Smooth muscle cell (in vitro differentiated cells): Measurements from ENCODE around the gene CPNE5. TPM values are rescaled to one million over a fixed set of nuclear protein-coding genes. Genes with fewer than 3 reads are reported as not detected.

ENCODE experiments used
- DNase-seq: peaks from one replicate; lab custom pipeline; 2025; ENCODE audit not compliant: unreplicated experiment; lab: John Stamatoyannopoulos, UW
- H2AFZ ChIP-seq: fragments of 200-600 bp; sonication (generic); 2 replicates; pipeline ENCODE4 v1.6.0; 2016; ENCODE audit warnings: antibody characterized with exemption, low read depth, mild to moderate bottlenecking
- H3F3A ChIP-seq: fragments of 200-600 bp; sonication (generic); 2 replicates; pipeline ENCODE4 v1.6.0; 2017; ENCODE audit warnings: antibody characterized with exemption, low read depth
- H3K27ac ChIP-seq: fragments of 200-600 bp; sonication (generic); 2 replicates; pipeline ENCODE4 v1.5.1; 2016; ENCODE audit warnings: low read depth, mild to moderate bottlenecking
- H3K27me3 ChIP-seq: fragments of 200-600 bp; sonication (generic); 2 replicates; pipeline ENCODE4 v1.6.1; 2016; ENCODE audit warnings: low read depth, mild to moderate bottlenecking
- H3K36me3 ChIP-seq: fragments of 200-600 bp; sonication (generic); 2 replicates; pipeline ENCODE4 v1.5.1; 2016; ENCODE audit warnings: low read depth
- H3K4me1 ChIP-seq: fragments of 200-600 bp; sonication (generic); 2 replicates; pipeline ENCODE4 v1.5.1; 2016; ENCODE audit warnings: low read depth
- H3K4me2 ChIP-seq: fragments of 200-600 bp; sonication (generic); 2 replicates; pipeline ENCODE4 v1.6.0; 2016; ENCODE audit warnings: mild to moderate bottlenecking
- H3K4me3 ChIP-seq: fragments of 200-600 bp; sonication (generic); 2 replicates; pipeline ENCODE4 v1.5.1; 2016; ENCODE audit warnings: mild to moderate bottlenecking
- H3K79me2 ChIP-seq: fragments of 200-600 bp; sonication (generic); 2 replicates; pipeline ENCODE4 v1.6.0; 2016; ENCODE audit warnings: low read depth, mild to moderate bottlenecking
- H3K9ac ChIP-seq: fragments of 200-600 bp; sonication (generic); 2 replicates; pipeline ENCODE4 v1.6.0; 2016; ENCODE audit warnings: low read depth
- H3K9me3 ChIP-seq: fragments of 200-600 bp; sonication (generic); replicated peaks from 2 replicates; pipeline ENCODE4 v1.5.1; 2016; ENCODE audit warnings: low read depth
- H4K20me1 ChIP-seq: fragments of 200-600 bp; sonication (generic); 2 replicates; pipeline ENCODE4 v1.6.0; 2016; ENCODE audit warnings: low read depth
- WGBS: methylation state at CpG from one replicate; pipeline ENCODE4 v1.1.7; 2016; ENCODE audit warnings: low lambda C conversion rate; 5-methylcytosine and 5-hydroxymethylcytosine counted together
- polyA plus RNA-seq: library from polyadenylated mRNA; unstranded; fragments of >200 nt; fragmentation: Nextera tagmentation; extraction: Ambion mirVana; gene quantifications from 2 replicates; pipeline ENCODE4 v1.2.1, GENCODE V29; 2016
- total RNA-seq: library from RNA; depleted of rRNA; stranded (reverse); fragments of >200 nt; gene quantifications from 2 replicates; pipeline ENCODE4 v1.2.3, GENCODE V29; 2014
- TF ChIP-seq, protein P1 (sequence below): fragments of 200-600 bp; sonication (generic); IDR thresholded peaks from 2 replicates; pipeline ENCODE4 v1.5.1; 2017; ENCODE audit warnings: borderline replicate concordance, mild to moderate bottlenecking, antibody characterized with exemption; ENCODE audit not compliant: insufficient read depth, poor library complexity, severe bottlenecking

Gene CPNE5
- total and polyA plus RNA-seq, 2 experiments from 2014 or later: 1.0 TPM; not detected in 1

DNA sequence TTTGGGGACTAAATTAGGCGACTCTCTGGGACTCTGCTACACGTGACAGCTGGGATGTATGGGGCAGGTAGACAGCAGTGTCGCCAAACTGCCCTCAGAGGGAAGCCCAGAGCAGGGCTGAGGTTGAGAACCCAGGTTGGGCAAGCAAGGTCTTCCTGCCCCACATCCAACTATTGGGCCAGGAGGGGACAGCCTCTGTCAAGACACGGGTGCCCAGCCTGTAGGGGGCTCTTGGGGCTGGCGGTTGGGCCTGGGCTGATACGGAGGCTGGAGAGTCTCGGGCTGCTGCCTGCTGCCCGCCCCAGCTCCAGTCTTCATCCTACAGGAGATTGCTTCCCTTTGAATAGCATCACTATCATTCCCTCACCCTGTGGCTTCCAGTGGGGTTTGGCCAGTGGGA lies 33.3 kb downstream of the CPNE5 start:
- Histone ChIP-seq H3K27ac (no peak overlapping the region), H3F3A (no peaks in the 10 kb centered on the region), H3K9ac (no peak overlapping the region), H3K79me2 (no peaks in the 10 kb centered on the region), H3K9me3 (no peaks in the 10 kb centered on the region), H3K27me3 (no peaks in the 10 kb centered on the region), H3K36me3 (no peaks in the 10 kb centered on the region), H3K4me1 (peaks cover 15% of the 10 kb centered on the region), H2AFZ (no peak overlapping the region), H3K4me3 (no peak overlapping the region), H4K20me1 (no peaks in the 10 kb centered on the region), H3K4me2 (no peak overlapping the region)
- WGBS: 63% methylated on average over 8 of the region's 8 CpGs
- TF ChIP-seq, protein P1, sequence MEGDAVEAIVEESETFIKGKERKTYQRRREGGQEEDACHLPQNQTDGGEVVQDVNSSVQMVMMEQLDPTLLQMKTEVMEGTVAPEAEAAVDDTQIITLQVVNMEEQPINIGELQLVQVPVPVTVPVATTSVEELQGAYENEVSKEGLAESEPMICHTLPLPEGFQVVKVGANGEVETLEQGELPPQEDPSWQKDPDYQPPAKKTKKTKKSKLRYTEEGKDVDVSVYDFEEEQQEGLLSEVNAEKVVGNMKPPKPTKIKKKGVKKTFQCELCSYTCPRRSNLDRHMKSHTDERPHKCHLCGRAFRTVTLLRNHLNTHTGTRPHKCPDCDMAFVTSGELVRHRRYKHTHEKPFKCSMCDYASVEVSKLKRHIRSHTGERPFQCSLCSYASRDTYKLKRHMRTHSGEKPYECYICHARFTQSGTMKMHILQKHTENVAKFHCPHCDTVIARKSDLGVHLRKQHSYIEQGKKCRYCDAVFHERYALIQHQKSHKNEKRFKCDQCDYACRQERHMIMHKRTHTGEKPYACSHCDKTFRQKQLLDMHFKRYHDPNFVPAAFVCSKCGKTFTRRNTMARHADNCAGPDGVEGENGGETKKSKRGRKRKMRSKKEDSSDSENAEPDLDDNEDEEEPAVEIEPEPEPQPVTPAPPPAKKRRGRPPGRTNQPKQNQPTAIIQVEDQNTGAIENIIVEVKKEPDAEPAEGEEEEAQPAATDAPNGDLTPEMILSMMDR: no peak
- DNase-seq: no peak

DNA sequence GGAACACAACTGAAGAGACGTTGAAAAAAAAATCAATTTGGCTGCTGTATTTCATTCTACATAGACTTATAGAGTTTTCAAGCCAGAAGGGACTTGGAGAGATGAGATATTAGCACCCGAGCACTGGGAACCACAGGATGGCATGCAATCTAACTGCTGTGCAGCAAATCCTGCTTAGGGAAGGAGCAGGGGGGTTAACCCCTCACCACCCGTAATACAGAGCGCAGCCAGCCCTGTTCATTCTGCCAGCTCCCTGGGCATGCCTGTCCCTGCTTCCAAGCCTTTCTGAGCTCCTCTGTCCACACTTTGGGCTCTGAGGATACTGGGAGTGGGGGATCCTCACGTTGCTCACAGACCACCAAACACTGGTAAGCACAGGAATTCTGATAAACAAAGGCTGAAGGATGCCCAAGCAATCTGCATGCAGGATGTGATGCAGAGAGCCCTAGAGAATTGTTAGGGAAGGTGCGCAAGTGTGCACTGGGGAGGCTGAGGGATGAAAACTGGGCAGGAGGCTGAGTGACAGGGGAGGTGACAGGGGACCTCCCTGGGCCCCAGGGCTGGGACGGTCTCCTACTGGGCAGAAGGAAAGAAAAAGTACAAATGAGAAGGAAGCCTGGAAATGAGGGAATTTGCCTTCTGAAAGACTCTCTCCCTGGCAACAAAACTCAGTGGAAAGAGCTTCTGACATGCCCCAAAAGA lies 34.0 kb downstream of the CPNE5 start:
- H3K9me3 ChIP-seq: no peaks in the 10 kb centered on the region
- no peaks in the 10 kb centered on the region for H3K36me3 ChIP-seq
- 65% methylated on average over 7 of the region's 7 CpGs for WGBS
- no peaks in the 10 kb centered on the region for H4K20me1 ChIP-seq
- DNase-seq: no peak
- H3F3A ChIP-seq: no peaks in the 10 kb centered on the region
- H3K9ac ChIP-seq: no peak overlapping the region
- H3K27ac ChIP-seq: no peak overlapping the region
- no peaks in the 10 kb centered on the region for H3K27me3 ChIP-seq
- no peak overlapping the region for H2AFZ ChIP-seq
- no peak overlapping the region for H3K4me3 ChIP-seq
- H3K4me1 ChIP-seq: peaks cover 15% of the 10 kb centered on the region
- no peaks in the 10 kb centered on the region for H3K79me2 ChIP-seq
- TF ChIP-seq, protein P1: no peak
- H3K4me2 ChIP-seq: no peak overlapping the region

DNA sequence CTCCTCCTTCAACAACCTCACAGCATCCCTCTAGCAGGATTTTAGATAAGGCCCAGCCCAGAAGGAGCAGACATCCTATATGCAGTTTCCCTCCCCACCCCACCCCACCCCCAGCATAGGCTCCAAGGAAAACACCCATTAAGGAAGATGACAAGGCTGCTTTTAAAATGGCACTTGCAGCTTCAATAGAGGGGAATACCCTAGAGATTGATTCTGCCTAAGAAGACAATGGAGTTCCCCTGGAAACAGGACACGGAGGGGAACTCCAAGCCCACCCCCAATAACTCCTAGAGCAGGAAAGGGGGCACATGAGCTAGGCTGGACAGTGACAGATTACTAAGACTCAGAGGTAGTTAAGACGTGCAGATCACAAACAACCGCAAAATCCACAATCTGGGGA lies 34.7 kb downstream of the CPNE5 start:
- H3K36me3 ChIP-seq: no peaks in the 10 kb centered on the region
- no peaks in the 10 kb centered on the region for H3K27me3 ChIP-seq
- H3K27ac ChIP-seq: no peak overlapping the region
- TF ChIP-seq, protein P1: no peak
- H3F3A ChIP-seq: no peaks in the 10 kb centered on the region
- H3K79me2 ChIP-seq: no peaks in the 10 kb centered on the region
- DNase-seq: no peak
- H3K9me3 ChIP-seq: no peaks in the 10 kb centered on the region
- no peak overlapping the region for H3K9ac ChIP-seq
- H3K4me1 ChIP-seq: peaks cover 15% of the 10 kb centered on the region
- no peak overlapping the region for H3K4me3 ChIP-seq
- WGBS: 48% methylated on average over 3 of the region's 3 CpGs
- no peak overlapping the region for H3K4me2 ChIP-seq
- no peaks in the 10 kb centered on the region for H4K20me1 ChIP-seq
- H2AFZ ChIP-seq: no peak overlapping the region

DNA sequence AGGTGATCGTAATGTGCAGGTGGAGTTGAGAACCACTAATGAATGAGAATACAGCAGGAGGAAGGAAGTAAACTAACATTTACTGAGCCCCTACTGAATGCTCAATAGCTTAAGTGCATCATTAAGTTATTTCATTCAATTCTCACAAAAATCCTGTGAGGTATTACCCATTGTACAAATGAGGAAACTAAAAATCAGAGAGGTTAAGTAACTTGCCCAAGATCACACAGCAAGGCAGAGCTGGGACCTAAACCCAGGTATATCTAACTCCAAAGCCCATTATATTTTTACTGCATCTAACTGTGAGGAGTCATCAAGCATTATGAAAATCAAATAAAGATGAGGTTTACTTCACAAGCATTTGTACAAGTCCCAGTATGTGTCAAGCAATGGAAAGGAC lies 35.3 kb downstream of the CPNE5 start:
- no peaks in the 10 kb centered on the region for H3K27me3 ChIP-seq
- H3K4me1 ChIP-seq: peaks cover 15% of the 10 kb centered on the region
- H3K9me3 ChIP-seq: no peaks in the 10 kb centered on the region
- H4K20me1 ChIP-seq: no peaks in the 10 kb centered on the region
- H3K4me3 ChIP-seq: no peak overlapping the region
- 89% methylated on average over 1 of the region's 1 CpG for WGBS
- TF ChIP-seq, protein P1: no peak
- H3K9ac ChIP-seq: no peak overlapping the region
- H3F3A ChIP-seq: no peaks in the 10 kb centered on the region
- no peak for DNase-seq
- no peaks in the 10 kb centered on the region for H3K36me3 ChIP-seq
- no peak overlapping the region for H3K4me2 ChIP-seq
- no peak overlapping the region for H3K27ac ChIP-seq
- no peaks in the 10 kb centered on the region for H3K79me2 ChIP-seq
- H2AFZ ChIP-seq: no peak overlapping the region
